ENCODE data around the gene FOXQ1.

FOXQ1 gene

DNA sequence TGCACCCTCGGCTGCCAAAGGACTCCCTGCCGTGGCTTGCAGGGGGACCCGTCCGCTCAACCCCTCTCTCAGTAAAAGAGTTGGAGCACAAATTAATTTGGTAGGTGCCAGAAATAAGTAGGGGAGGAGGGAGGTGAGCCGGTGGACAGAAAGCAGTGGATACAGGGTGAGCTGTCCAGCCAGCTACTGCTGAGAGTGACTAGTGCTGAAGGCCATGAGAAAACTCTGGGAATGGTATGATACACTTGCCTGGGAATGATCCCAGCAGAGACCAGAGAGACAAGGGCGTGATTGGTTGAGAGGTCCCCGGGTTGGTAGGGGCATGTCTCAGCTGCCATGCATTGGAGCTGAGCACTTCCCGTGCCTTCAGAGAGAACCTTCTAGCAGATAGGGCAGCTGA is 15.7 kb downstream of the FOXQ1 start:
- TF ChIP-seq CTCF (IDR thresholded peaks at IDR 0.05; ENCODE audit: insufficient read depth, low read depth, low read length, missing control alignments), result no peak
- no peak for DNase-seq (ENCODE audit: low read depth)
- no peak overlapping the region for H3K4me3 ChIP-seq (ENCODE audit: low read depth, low read length)

GRCh38 chr6:1328129-1328800 is 16.4 kb downstream of the FOXQ1 start:
- no peak for DNase-seq (ENCODE audit: low read depth)
- no peak overlapping the region for H3K4me3 ChIP-seq (ENCODE audit: low read depth, low read length)
- TF ChIP-seq CTCF (IDR thresholded peaks at IDR 0.05; ENCODE audit: insufficient read depth, low read depth, low read length, missing control alignments), result no peak

DNA sequence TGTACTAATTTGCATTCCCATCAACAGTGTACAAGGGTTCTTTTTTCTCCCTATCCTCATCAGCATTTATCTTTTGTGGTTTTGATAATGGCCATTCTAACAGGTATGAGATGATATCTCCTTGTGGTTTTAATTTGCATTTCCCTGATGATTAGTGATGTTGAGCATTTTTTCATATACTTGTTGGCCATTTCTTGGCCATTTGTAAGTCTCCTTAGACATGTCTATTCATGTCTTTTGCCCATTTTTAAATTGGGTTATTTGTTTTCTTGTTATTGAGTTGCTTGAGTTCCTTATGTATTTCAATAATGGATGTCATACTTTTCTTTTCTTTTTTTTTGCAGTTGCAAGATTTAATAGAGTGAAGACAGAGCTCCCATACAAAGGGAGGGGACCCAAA is 17.8 kb downstream of the FOXQ1 start:
- TF ChIP-seq CTCF (IDR thresholded peaks at IDR 0.05; ENCODE audit: insufficient read depth, low read depth, low read length, missing control alignments), result no peak
- DNase-seq (ENCODE audit: low read depth), result no peak
- no peak overlapping the region for H3K4me3 ChIP-seq (ENCODE audit: low read depth, low read length)

- TF ChIP-seq CTCF (IDR thresholded peaks at IDR 0.05; ENCODE audit: insufficient read depth, low read depth, low read length, missing control alignments), result no peak
- no peak for DNase-seq (ENCODE audit: low read depth)
- no peak overlapping the region for H3K4me3 ChIP-seq (ENCODE audit: low read depth, low read length)
Measured at GRCh38 chr6:1334684-1335083, 22.8 kb downstream of the FOXQ1 start.

DNA sequence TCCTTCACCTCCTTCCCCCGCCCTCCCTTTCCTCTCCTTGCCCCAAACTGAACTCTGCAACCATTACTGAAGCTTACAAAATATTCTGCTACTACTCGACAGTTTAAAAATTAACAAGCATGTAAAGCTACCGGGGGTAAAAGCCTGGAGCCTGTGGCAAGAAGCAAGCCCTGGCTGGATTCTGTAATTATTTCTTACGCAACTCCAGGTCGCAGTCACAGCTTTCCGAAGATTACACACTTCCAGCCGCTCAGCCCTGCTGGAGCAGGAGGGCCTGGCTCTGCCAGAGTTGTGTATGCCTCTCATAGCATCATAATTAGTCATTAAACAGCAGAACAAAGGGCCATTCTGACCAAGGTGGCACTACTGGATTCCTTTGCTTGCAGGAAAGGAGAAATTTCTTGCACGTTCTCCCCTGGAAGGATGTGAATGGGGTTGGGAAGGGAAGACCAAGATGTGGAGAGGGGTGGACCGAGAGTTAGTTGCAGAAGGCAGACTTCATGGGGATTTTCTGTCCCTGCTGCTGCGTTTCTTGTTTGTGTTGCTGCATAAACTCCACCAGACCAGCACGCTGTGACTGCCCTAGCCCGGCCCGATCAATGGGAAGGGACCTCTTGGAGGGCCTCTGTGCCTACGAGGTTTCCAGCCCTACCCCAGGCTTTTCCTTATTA is 23.6 kb downstream of the FOXQ1 start:
- no peak for DNase-seq (ENCODE audit: low read depth)
- no peak for TF ChIP-seq CTCF (IDR thresholded peaks at IDR 0.05; ENCODE audit: insufficient read depth, low read depth, low read length, missing control alignments)
- no peak overlapping the region for H3K4me3 ChIP-seq (ENCODE audit: low read depth, low read length)

GRCh38 chr6:1336246-1336843 is 24.4 kb downstream of the FOXQ1 start:
- TF ChIP-seq CTCF (IDR thresholded peaks at IDR 0.05; ENCODE audit: insufficient read depth, low read depth, low read length, missing control alignments), result no peak
- no peak for DNase-seq (ENCODE audit: low read depth)
- no peak overlapping the region for H3K4me3 ChIP-seq (ENCODE audit: low read depth, low read length)
